Caco-2 (cell line): ENCODE results near the gene THBS2. TPM values are rescaled to one million over a fixed set of nuclear protein-coding genes. Genes with fewer than 3 reads are reported as not detected.

ENCODE experiments used
- BruUV-seq: library from RNA; stranded (reverse); fragments of 400-500 nt; replicated peaks from 2 replicates; lab custom pipeline; 2021; lab: Mats Ljungman, UMichigan
- CTCF ChIA-PET: fragments of 300-600 bp; sonication (Branson Sonifier 250); formaldehyde crosslinking; loops from one replicate; lab custom pipeline; 2022; ENCODE audit warnings: antibody characterized with exemption; lab: Charles Lee
- POLR2A ChIA-PET: fragments of 300-600 bp; sonication (Branson Sonifier 250); formaldehyde crosslinking; loops from one replicate; lab custom pipeline; 2022; ENCODE audit warnings: antibody characterized with exemption; lab: Charles Lee
- DNase-seq, 2 experiments: peaks; one replicate each; pipeline versions ENCODE4 v3.0.0 to v3.0.0-alpha.2; 2020 to 2022
- H3K27me3 ChIP-seq: replicated peaks from 2 replicates; pipeline ENCODE4 v1.6.0; 2011; ENCODE audit warnings: low read length; ENCODE audit not compliant: control insufficient read depth, insufficient read depth
- H3K36me3 ChIP-seq: 2 replicates; pipeline ENCODE4 v1.5.1; 2011; ENCODE audit warnings: low read length; ENCODE audit not compliant: control insufficient read depth, insufficient read depth
- H3K4me1 ChIP-seq: fragments of 250-450 bp; sonication (Bioruptor Pico); 2 replicates; pipeline ENCODE4 v1.5.1; 2020; ENCODE audit warnings: mild to moderate bottlenecking
- H3K4me3 ChIP-seq: 2 replicates; pipeline ENCODE4 v1.5.1; 2011; ENCODE audit warnings: low read depth, mild to moderate bottlenecking, control low read depth, low read length
- H3K9me3 ChIP-seq: fragments of 250-450 bp; sonication (Bioruptor Pico); 2 replicates; pipeline ENCODE4 v1.5.1; 2020; ENCODE audit warnings: mild to moderate bottlenecking, moderate library complexity
- H3K27ac Mint-ChIP-seq: one replicate; pipeline ENCODE4 v1.8.0; 2022; ENCODE audit warnings: mixed read lengths; ENCODE audit not compliant: unreplicated experiment
- H3K27me3 Mint-ChIP-seq: one replicate; pipeline ENCODE4 v1.8.0; 2022; ENCODE audit warnings: mixed read lengths; ENCODE audit not compliant: insufficient read depth, unreplicated experiment
- H3K36me3 Mint-ChIP-seq: one replicate; pipeline ENCODE4 v1.8.0; 2022; ENCODE audit warnings: mild to moderate bottlenecking, mixed read lengths; ENCODE audit not compliant: insufficient read depth, unreplicated experiment
- H3K4me1 Mint-ChIP-seq: one replicate; pipeline ENCODE4 v1.8.0; 2022; ENCODE audit warnings: low read depth, mixed read lengths; ENCODE audit not compliant: unreplicated experiment
- H3K4me3 Mint-ChIP-seq: one replicate; pipeline ENCODE4 v1.8.0; 2022; ENCODE audit warnings: mild to moderate bottlenecking, moderate library complexity, mixed read lengths; ENCODE audit not compliant: unreplicated experiment
- H3K9me3 Mint-ChIP-seq: one replicate; pipeline ENCODE4 v1.8.0; 2022; ENCODE audit warnings: mixed read lengths; ENCODE audit not compliant: unreplicated experiment
- CTCF ChIP-seq, 2 experiments: fragments of 200-600 bp in 1 of 2; IDR thresholded peaks; 1 replicate in 1 of 2; 2 replicates in 1 of 2; pipeline versions ENCODE4 v1.5.1 to v1.8.0; 2011 to 2022; ENCODE audit warnings: antibody characterized with exemption in 1 of 2, control low read depth in 1 of 2, inconsistent platforms in 1 of 2, low read depth in 1 of 2, low read length in 1 of 2, mild to moderate bottlenecking in 1 of 2, moderate library complexity in 1 of 2; ENCODE audit not compliant: insufficient read depth in 1 of 2, severe bottlenecking in 1 of 2, unreplicated experiment in 1 of 2
- intact Hi-C: fragments of 100-400 bp; cut with micrococcal nuclease; formaldehyde crosslinking; loops from one replicate; pipeline ENCODE4 v1.10.0; 2022; ENCODE audit not compliant: unreplicated experiment
- total RNA-seq: library from RNA; stranded (reverse); gene quantifications from 2 replicates; pipeline ENCODE4 v1.2.3, GENCODE V29; 2022

THBS2 gene
- total RNA-seq, 1 experiment from 2014 or later: 0.07 TPM

DNA sequence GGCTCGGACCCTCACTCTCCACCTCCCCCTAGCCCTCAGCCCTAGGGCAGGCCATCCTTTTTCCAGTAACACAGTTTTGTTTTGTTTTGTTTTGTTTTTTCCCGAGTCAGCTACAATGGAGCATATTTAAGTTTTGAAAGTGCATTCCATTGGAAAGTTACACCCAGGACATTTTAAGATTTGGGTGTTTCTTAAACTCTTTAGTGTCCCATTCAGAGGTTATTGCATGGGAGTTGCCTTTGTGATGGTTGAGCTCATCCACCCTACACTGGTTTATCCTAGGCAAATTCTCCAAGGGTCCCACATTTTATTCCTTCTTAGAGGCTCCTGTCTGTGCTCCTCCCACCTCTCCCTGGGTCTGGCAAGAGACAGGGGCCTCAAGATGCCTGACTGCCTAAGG, 58.9 kb downstream of the THBS2 start:
- TF ChIP-seq CTCF (IDR thresholded peaks at IDR 0.05; ENCODE audit: insufficient read depth in 1 of 2, low read depth in 1 of 2, low read length in 1 of 2, severe bottlenecking in 1 of 2, unreplicated experiment in 1 of 2): no peak
- CTCF ChIA-PET: no interaction called here
- Histone ChIP-seq H3K9me3 (no peaks in the 10 kb centered on the region), H3K4me3 (no peak overlapping the region), H3K36me3 (no peaks in the 10 kb centered on the region), H3K27me3 (no peaks in the 10 kb centered on the region), H3K4me1 (no peaks in the 10 kb centered on the region)
- no peak for DNase-seq
- BruUV-seq: no TSS peak
- intact Hi-C loops: no loop called here
- Mint-ChIP-seq H3K36me3 (no peaks in the 10 kb centered on the region), H3K27ac (no peak overlapping the region), H3K4me1 (no peaks in the 10 kb centered on the region), H3K9me3 (peaks cover 12% of the 10 kb centered on the region), H3K27me3 (peaks cover 8% of the 10 kb centered on the region), H3K4me3 (no peak overlapping the region)
- POLR2A ChIA-PET: no interaction called here

GRCh38 chr6:169190970-169191369, 62.7 kb downstream of the THBS2 start:
- intact Hi-C loops: no loop called here
- Histone ChIP-seq H3K9me3 (no peaks in the 10 kb centered on the region), H3K27me3 (no peaks in the 10 kb centered on the region), H3K4me3 (no peak overlapping the region), H3K4me1 (no peaks in the 10 kb centered on the region), H3K36me3 (no peaks in the 10 kb centered on the region)
- Mint-ChIP-seq H3K9me3 (peaks cover 12% of the 10 kb centered on the region), H3K36me3 (no peaks in the 10 kb centered on the region), H3K27me3 (peaks cover 8% of the 10 kb centered on the region), H3K4me1 (no peaks in the 10 kb centered on the region), H3K4me3 (no peak overlapping the region), H3K27ac (no peak overlapping the region)
- POLR2A ChIA-PET: no interaction called here
- no TSS peak for BruUV-seq
- CTCF ChIA-PET: no interaction called here
- no peak for TF ChIP-seq CTCF (IDR thresholded peaks at IDR 0.05; ENCODE audit: insufficient read depth in 1 of 2, low read depth in 1 of 2, low read length in 1 of 2, severe bottlenecking in 1 of 2, unreplicated experiment in 1 of 2)
- DNase-seq: no peak

GRCh38 chr6:169190144-169190584, 63.5 kb downstream of the THBS2 start:
- no TSS peak for BruUV-seq
- no peak overlapping the region for H3K4me3 ChIP-seq
- H3K36me3 ChIP-seq: no peaks in the 10 kb centered on the region
- intact Hi-C loops: no loop called here
- POLR2A ChIA-PET: no interaction called here
- Mint-ChIP-seq H3K9me3 (peaks cover 12% of the 10 kb centered on the region), H3K4me3 (no peak overlapping the region), H3K36me3 (no peaks in the 10 kb centered on the region), H3K27ac (no peak overlapping the region), H3K4me1 (no peaks in the 10 kb centered on the region), H3K27me3 (peaks cover 8% of the 10 kb centered on the region)
- no peaks in the 10 kb centered on the region for H3K27me3 ChIP-seq
- TF ChIP-seq CTCF (IDR thresholded peaks at IDR 0.05; ENCODE audit: insufficient read depth in 1 of 2, low read depth in 1 of 2, low read length in 1 of 2, severe bottlenecking in 1 of 2, unreplicated experiment in 1 of 2): no peak
- H3K4me1 ChIP-seq: no peaks in the 10 kb centered on the region
- no peaks in the 10 kb centered on the region for H3K9me3 ChIP-seq
- DNase-seq: no peak
- CTCF ChIA-PET: no interaction called here
